GM12892 (cell line): ENCODE results near the gene EFNA5.

Experiments used
- DNase-seq: peaks from one replicate; pipeline ENCODE4 v3.0.0; 2011; ENCODE audit not compliant: insufficient read length
- FAIRE-seq: peaks from 2 replicates; lab custom pipeline; 2011; peaks lifted over from hg19 to GRCh38; lab: Jason Lieb, UNC
- POLR2A ChIP-seq: IDR thresholded peaks from 2 replicates; pipeline ENCODE4 v1.6.1; 2011; ENCODE audit warnings: low read depth, low read length, control low read depth
- POLR2AphosphoS5 ChIP-seq: IDR thresholded peaks from 2 replicates; pipeline ENCODE4 v1.6.1; 2011; ENCODE audit warnings: low read depth, low read length, control low read depth
- TAF1 ChIP-seq: IDR thresholded peaks from 2 replicates; pipeline ENCODE4 v1.6.1; 2011; ENCODE audit warnings: low read depth, mild to moderate bottlenecking, control low read depth, low read length, borderline replicate concordance

EFNA5 gene

DNA sequence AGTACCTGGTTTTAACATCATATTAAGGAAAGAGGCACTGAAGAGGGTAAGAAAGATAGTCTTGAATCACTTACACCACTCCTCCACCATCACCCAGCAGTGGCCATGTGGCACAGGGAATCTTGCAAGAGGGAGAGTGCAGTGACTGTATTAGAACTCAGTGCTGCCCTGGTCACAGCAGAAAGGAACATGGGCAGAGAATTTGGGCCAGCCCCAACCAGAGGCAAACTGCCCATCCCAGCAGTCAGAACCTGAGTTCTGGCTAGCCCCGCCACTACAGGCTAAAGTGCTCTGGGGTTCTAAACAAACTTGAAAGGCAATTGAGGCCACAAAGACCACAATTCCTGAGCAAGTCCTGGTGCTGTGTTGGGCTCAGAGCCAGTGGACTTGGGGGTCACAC is 16.7 kb upstream of the EFNA5 start:
- TF ChIP-seq POLR2A (no peak), POLR2AphosphoS5 (no peak), TAF1 (no peak)
- FAIRE-seq: no peak
- DNase-seq: no peak

DNA sequence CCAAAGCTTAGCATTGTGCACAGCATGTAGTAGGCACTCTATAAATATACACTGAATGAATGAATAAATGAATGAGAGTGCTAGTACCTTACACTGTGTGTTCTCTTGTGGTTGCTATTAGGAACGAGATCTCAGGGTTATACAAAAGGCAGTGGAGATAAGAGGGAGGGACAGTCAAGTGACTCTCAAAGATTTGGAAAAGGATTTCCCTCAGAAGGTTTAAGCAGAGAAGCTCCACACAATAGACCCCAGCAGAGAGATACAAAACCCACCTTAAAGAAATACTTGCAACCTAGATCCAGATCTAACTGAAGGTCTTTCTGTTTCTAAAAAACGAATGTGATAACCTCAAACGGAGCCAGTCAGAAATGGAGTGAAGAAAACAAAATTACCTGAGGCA is 11.8 kb upstream of the EFNA5 start:
- no peak for TF ChIP-seq POLR2AphosphoS5
- TF ChIP-seq TAF1: no peak
- TF ChIP-seq POLR2A: no peak
- FAIRE-seq: no peak
- no peak for DNase-seq

GRCh38 chr5:107680799-107681198 is 10.1 kb upstream of the EFNA5 start:
- no peak for DNase-seq
- no peak for FAIRE-seq

DNA sequence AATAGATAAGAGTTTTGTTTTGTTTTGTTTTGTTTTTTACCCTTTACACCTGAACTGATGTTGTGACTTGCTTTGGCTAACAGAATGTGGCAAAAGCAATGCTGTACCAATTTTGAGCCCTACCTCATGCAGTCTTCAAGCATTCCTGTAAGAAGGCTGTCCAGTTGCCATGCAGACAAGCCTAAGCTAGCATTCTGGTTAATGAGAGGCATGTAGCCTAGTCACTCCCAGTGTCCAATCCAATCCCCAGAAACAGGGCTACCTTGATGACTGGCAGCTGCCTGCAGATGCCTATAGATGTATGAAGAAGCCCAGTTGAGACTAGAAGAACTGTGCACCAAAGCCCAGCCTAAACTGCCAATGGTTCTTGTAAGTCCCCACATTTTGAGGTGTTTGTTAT is 9.4 kb upstream of the EFNA5 start:
- FAIRE-seq: no peak
- no peak for TF ChIP-seq TAF1
- no peak for TF ChIP-seq POLR2A
- TF ChIP-seq POLR2AphosphoS5: no peak
- no peak for DNase-seq

More at GRCh38 chr5:107680799-107681198, 10.1 kb upstream of the EFNA5 start:
- TF ChIP-seq POLR2A: no peak
- TF ChIP-seq TAF1: no peak
- no peak for TF ChIP-seq POLR2AphosphoS5

DNA sequence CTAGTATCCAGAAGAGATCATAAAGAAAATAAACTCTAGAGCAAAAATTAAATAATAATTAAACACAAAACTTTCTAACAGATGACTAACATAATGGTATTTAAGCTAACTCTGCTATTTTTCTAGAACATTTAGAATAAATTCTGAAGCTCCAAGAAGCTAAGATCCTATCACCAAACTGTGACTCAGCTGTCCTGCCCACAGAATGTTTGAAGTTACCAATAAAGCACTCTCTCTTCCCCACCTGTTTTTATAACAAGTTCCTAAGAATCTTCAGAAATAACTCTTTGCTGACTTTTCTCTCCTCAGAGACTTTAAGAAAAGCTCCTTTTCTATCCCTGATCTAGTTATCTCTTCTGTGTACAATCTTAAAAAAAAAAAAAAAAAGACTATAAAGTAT is 6.0 kb upstream of the EFNA5 start:
- TF ChIP-seq POLR2AphosphoS5 (no peak), POLR2A (no peak), TAF1 (no peak)
- FAIRE-seq (no peak), DNase-seq (no peak)

- no peak for FAIRE-seq
- no peak for DNase-seq
- TF ChIP-seq POLR2A: no peak
These were observed 4.5 kb upstream of the EFNA5 start for GRCh38 chr5:107675201-107675600.

DNA sequence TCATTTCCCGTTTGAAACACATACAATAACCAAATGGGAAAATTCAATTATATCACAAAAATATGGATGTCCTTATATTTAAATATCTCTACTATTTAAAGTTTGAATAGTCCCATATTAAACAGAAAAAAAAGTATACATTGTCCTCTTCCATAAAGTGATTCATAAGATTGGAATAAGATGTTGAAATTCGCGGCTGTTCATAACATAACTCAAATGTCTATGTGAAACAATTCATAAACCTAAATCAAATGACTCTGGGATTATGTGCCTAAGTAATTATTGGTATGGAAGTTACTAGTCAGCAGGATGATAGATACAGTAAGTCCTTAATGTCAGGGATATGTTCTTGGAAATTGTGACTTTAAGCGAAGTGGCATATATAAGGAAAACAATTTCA is 3.9 kb upstream of the EFNA5 start:
- DNase-seq (no peak), FAIRE-seq (no peak)
- no peak for TF ChIP-seq POLR2AphosphoS5
- no peak for TF ChIP-seq POLR2A
- TF ChIP-seq TAF1: no peak

DNA sequence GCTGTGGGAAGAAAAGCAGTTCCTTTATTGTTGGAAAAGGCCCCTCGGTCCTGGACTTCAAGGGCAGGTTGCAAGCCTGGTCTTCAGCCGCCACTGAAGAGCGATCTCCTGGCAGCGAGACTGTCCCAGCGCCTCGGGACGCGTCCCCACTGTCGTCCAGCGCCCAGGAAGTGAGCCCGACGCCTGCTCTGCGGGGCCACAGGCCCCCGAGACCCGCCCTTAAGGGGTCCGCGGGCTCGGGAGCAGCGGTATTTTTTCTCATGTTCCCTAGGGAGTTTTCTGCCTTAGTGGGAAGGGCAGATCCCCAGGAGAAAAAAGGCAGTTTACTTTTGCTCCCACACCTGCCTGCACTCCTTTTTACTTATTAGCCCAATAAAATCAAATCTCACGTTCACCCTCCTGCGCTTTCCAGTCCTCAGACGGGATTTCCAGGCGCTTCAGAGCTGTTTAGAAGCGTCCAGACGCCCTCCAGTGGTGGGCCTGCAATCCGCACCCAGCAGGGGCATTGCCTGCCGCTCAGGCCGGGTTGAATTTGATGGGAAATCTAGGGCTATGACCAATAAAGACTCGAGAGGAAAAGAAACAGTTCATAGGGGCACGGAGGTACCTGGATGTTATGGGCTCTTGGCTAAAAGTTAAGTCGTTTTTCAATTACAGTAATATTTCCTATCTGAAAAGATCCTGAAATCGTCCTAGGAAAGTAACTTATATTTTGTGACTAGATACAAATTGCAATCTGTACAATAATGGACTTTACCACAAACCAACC is 2.8 kb upstream of the EFNA5 start:
- FAIRE-seq: peak; percentile 90
- peak; percentile 56 for DNase-seq
- TF ChIP-seq POLR2A: no peak
- no peak for TF ChIP-seq TAF1
- no peak for TF ChIP-seq POLR2AphosphoS5

GRCh38 chr5:107673039-107673367 is 2.3 kb upstream of the EFNA5 start:
- DNase-seq (peak; percentile 5), FAIRE-seq (no peak)
- no peak for TF ChIP-seq POLR2AphosphoS5
- TF ChIP-seq POLR2A: no peak
- no peak for TF ChIP-seq TAF1

DNA sequence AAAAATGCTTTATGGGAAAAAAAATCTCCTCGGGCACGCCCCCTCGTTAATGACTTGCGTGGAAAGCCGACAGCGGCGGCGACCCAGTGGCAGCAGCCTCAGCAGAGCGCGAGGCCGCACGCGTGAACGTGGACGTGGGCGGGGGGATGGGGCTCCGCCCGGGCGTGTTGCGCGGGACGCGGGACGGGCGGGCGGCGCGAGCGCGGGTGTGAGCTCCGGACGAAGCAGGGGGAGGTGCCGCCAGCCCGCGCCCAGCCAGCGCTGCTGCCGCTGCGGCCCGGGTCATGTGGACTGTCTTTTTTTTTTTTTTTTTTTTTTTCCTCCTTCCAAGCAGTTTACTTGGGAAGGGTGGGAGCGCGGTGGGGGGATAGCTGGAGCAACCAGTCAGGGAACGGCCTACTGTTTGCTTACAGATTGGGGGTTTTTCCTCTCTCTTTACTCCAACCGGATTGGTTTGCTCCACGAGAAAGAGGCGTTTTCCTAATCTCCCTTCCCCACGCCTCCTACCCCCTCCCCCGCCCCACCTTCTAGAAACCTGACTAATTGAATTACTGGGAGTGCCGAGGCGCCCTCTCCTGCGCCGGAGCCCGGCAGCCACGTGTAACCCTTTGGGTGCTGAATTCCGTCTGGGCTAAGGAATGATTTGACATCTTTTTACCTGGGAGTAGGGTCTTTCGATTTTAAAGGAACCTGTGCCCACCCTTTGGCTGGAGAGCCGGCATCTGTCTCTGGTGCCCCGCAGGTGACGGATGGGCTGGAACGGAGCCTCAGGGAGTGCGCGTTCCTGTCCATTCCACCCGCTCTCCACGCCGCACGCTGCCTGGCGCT is 1.7 kb upstream of the EFNA5 start:
- TF ChIP-seq POLR2AphosphoS5 (no peak), POLR2A (no peak), TAF1 (no peak)
- DNase-seq (peak; percentile 31), FAIRE-seq (peak; percentile 38)

- peak; percentile 48 for FAIRE-seq
- no peak for TF ChIP-seq POLR2AphosphoS5
- no peak for TF ChIP-seq TAF1
- TF ChIP-seq POLR2A: no peak
- DNase-seq: peak; percentile 4
These were observed 1.0 kb upstream of the EFNA5 start for GRCh38 chr5:107671742-107672210.

- FAIRE-seq: no peak
- peak; percentile 15 for DNase-seq
- TF ChIP-seq POLR2AphosphoS5: no peak
- no peak for TF ChIP-seq TAF1
- no peak for TF ChIP-seq POLR2A
These were observed 428 bp downstream of the EFNA5 start for GRCh38 chr5:107670087-107670931.
